Calu3 (cell line): Measurements from ENCODE around the gene TMA7. TPM values are rescaled to one million over a fixed set of nuclear protein-coding genes. Genes with fewer than 3 reads are reported as not detected.
A peak's percentile ranks its signal among the peaks of the same experiment; 100 is the strongest.

Source experiments
- BruUV-seq: library from RNA; stranded (reverse); fragments of 400-500 nt; replicated peaks from 2 replicates; lab custom pipeline; 2021; lab: Mats Ljungman, UMichigan
- CTCF ChIA-PET: fragments of 300-600 bp; sonication (Branson Sonifier 250); formaldehyde crosslinking; loops from one replicate; lab custom pipeline; 2022; ENCODE audit warnings: antibody characterized with exemption; lab: Charles Lee
- DNase-seq: peaks from one replicate; pipeline ENCODE4 v3.0.0; 2022
- H3K27ac Mint-ChIP-seq: one replicate; pipeline ENCODE4 v1.8.0; 2022; ENCODE audit warnings: mixed read lengths; ENCODE audit not compliant: unreplicated experiment
- H3K27me3 Mint-ChIP-seq: one replicate; pipeline ENCODE4 v1.8.0; 2022; ENCODE audit warnings: mixed read lengths; ENCODE audit not compliant: unreplicated experiment
- H3K36me3 Mint-ChIP-seq: one replicate; pipeline ENCODE4 v1.8.0; 2022; ENCODE audit warnings: mild to moderate bottlenecking, moderate library complexity, mixed read lengths; ENCODE audit not compliant: insufficient read depth, unreplicated experiment
- H3K4me1 Mint-ChIP-seq: one replicate; pipeline ENCODE4 v1.8.0; 2022; ENCODE audit warnings: mild to moderate bottlenecking, low read depth, mixed read lengths; ENCODE audit not compliant: unreplicated experiment
- H3K4me3 Mint-ChIP-seq: one replicate; pipeline ENCODE4 v1.8.0; 2022; ENCODE audit warnings: mild to moderate bottlenecking, low read depth, moderate library complexity, mixed read lengths; ENCODE audit not compliant: unreplicated experiment
- H3K9me3 Mint-ChIP-seq: one replicate; pipeline ENCODE4 v1.8.0; 2022; ENCODE audit warnings: low read depth, mixed read lengths; ENCODE audit not compliant: unreplicated experiment
- intact Hi-C: fragments of 100-400 bp; cut with micrococcal nuclease; formaldehyde crosslinking; loops from one replicate; pipeline ENCODE4 v1.10.0; 2022; ENCODE audit not compliant: unreplicated experiment
- total RNA-seq: library from RNA; stranded (reverse); gene quantifications from 2 replicates; pipeline ENCODE4 v1.2.3, GENCODE V29; 2022
- TF ChIP-seq, protein P1 (sequence below): fragments of 200-600 bp; IDR thresholded peaks from one replicate; pipeline ENCODE4 v1.8.0; 2022; ENCODE audit warnings: antibody characterized with exemption; ENCODE audit not compliant: unreplicated experiment

Gene TMA7
- total RNA-seq, 1 experiment from 2014 or later, result 171 TPM

DNA sequence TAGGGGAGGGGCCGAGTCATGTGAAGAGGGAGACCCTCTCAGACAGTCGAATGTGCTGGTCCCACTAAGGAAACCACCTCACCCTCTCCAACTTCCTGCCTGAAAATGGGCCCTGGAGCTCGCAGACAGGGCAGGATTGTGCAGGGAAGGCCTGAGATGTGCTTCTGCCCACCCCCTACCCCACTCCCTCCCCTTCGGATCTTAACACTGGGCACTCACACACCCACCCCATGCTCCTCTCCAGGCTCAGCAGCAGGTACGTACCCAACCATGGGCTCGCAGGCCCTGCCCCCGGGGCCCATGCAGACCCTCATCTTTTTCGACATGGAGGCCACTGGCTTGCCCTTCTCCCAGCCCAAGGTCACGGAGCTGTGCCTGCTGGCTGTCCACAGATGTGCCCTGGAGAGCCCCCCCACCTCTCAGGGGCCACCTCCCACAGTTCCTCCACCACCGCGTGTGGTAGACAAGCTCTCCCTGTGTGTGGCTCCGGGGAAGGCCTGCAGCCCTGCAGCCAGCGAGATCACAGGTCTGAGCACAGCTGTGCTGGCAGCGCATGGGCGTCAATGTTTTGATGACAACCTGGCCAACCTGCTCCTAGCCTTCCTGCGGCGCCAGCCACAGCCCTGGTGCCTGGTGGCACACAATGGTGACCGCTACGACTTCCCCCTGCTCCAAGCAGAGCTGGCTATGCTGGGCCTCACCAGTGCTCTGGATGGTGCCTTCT lies 26.5 kb downstream of the TMA7 start:
- Mint-ChIP-seq H3K36me3 (peaks cover 40% of the 10 kb centered on the region), H3K9me3 (no peaks in the 10 kb centered on the region), H3K27me3 (no peaks in the 10 kb centered on the region), H3K4me1 (peaks cover 18% of the 10 kb centered on the region), H3K4me3 (peak overlapping the region; percentile 74), H3K27ac (peak overlapping the region; percentile 100)
- TF ChIP-seq, protein P1, sequence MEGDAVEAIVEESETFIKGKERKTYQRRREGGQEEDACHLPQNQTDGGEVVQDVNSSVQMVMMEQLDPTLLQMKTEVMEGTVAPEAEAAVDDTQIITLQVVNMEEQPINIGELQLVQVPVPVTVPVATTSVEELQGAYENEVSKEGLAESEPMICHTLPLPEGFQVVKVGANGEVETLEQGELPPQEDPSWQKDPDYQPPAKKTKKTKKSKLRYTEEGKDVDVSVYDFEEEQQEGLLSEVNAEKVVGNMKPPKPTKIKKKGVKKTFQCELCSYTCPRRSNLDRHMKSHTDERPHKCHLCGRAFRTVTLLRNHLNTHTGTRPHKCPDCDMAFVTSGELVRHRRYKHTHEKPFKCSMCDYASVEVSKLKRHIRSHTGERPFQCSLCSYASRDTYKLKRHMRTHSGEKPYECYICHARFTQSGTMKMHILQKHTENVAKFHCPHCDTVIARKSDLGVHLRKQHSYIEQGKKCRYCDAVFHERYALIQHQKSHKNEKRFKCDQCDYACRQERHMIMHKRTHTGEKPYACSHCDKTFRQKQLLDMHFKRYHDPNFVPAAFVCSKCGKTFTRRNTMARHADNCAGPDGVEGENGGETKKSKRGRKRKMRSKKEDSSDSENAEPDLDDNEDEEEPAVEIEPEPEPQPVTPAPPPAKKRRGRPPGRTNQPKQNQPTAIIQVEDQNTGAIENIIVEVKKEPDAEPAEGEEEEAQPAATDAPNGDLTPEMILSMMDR, result no peak
- no peak for DNase-seq
- intact Hi-C loops, result no loop called here
- CTCF ChIA-PET, result interaction anchor here (0.5 to 0.6 kb wide), 2 partner anchors 83 to 1129 kb away, joined by 3 read pairs; no protein-coding TSS in a partner anchor
- TSS peak; percentile 76 for BruUV-seq

GRCh38 chr3:48467110-48467454 lies 27.0 kb downstream of the TMA7 start:
- Mint-ChIP-seq H3K4me1 (peaks cover 18% of the 10 kb centered on the region), H3K27me3 (no peaks in the 10 kb centered on the region), H3K27ac (peak overlapping the region; percentile 100), H3K36me3 (peaks cover 40% of the 10 kb centered on the region), H3K9me3 (no peaks in the 10 kb centered on the region), H3K4me3 (peak overlapping the region; percentile 74)
- no peak for DNase-seq
- no TSS peak for BruUV-seq
- intact Hi-C loops, result no loop called here
- CTCF ChIA-PET, result no interaction called here
- TF ChIP-seq, protein P1, result no peak

- H3K4me3 Mint-ChIP-seq, result no peak overlapping the region
- DNase-seq, result no peak
- H3K36me3 Mint-ChIP-seq, result peaks cover 44% of the 10 kb centered on the region
- H3K9me3 Mint-ChIP-seq, result no peaks in the 10 kb centered on the region
- intact Hi-C loops, result no loop called here
- peak overlapping the region; percentile 68 for H3K27ac Mint-ChIP-seq
- BruUV-seq, result TSS peak; percentile 2
- TF ChIP-seq, protein P1, result no peak
- CTCF ChIA-PET, result no interaction called here
- peaks cover 18% of the 10 kb centered on the region for H3K4me1 Mint-ChIP-seq
- H3K27me3 Mint-ChIP-seq, result no peaks in the 10 kb centered on the region
These were observed 27.6 kb downstream of the TMA7 start for GRCh38 chr3:48467473-48468267.

GRCh38 chr3:48468329-48468731 lies 28.3 kb downstream of the TMA7 start:
- no TSS peak for BruUV-seq
- CTCF ChIA-PET, result no interaction called here
- no peak overlapping the region for H3K4me3 Mint-ChIP-seq

More at GRCh38 chr3:48468329-48468731, 28.3 kb downstream of the TMA7 start:
- no peaks in the 10 kb centered on the region for H3K9me3 Mint-ChIP-seq
- DNase-seq, result no peak
- intact Hi-C loops, result no loop called here
- no peaks in the 10 kb centered on the region for H3K27me3 Mint-ChIP-seq
- peaks cover 21% of the 10 kb centered on the region for H3K4me1 Mint-ChIP-seq
- TF ChIP-seq, protein P1, result no peak
- peaks cover 50% of the 10 kb centered on the region for H3K36me3 Mint-ChIP-seq
- H3K27ac Mint-ChIP-seq, result peak overlapping the region; percentile 68
